Skin epidermis (tissue), 12 donors: Measurements from ENCODE around the gene SNX27.

ENCODE experiments used
- H3K27ac ChIP-seq, 21 experiments: fragments of 200-600 bp; sonication (generic) in 11 of 21; one replicate each; pipeline ENCODE4 v1.5.0; 2020; ENCODE audit warnings: mild to moderate bottlenecking in 3 of 21, inconsistent platforms in 2 of 21, moderate library complexity in 2 of 21
- H3K4me3 ChIP-seq, 7 experiments: fragments of 200-600 bp; sonication (generic) in 2 of 7; one replicate each; pipeline ENCODE4 v1.5.0; 2020; ENCODE audit warnings: inconsistent platforms in 2 of 7, mild to moderate bottlenecking in 2 of 7, moderate library complexity in 1 of 7

SNX27 gene

DNA sequence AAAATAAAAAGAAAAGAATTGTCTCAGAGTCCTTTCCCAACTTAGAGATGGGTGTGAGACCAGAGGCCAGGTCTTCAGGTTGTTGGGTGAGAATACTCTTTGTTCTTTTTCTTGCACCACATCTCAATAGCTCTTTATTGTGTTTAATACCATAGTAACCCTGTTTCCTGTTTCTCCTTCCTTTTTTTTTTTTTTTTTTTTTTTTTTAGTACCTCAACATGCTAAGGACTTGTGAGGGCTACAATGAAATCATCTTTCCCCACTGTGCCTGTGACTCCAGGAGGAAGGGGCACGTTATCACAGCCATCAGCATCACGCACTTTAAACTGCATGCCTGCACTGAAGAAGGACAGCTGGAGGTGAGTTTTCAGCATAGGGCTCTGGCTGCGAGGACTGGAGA lies 80.4 kb downstream of the SNX27 start:
- H3K4me3 ChIP-seq: no peak overlapping the region
- H3K27ac ChIP-seq: no peak overlapping the region

DNA sequence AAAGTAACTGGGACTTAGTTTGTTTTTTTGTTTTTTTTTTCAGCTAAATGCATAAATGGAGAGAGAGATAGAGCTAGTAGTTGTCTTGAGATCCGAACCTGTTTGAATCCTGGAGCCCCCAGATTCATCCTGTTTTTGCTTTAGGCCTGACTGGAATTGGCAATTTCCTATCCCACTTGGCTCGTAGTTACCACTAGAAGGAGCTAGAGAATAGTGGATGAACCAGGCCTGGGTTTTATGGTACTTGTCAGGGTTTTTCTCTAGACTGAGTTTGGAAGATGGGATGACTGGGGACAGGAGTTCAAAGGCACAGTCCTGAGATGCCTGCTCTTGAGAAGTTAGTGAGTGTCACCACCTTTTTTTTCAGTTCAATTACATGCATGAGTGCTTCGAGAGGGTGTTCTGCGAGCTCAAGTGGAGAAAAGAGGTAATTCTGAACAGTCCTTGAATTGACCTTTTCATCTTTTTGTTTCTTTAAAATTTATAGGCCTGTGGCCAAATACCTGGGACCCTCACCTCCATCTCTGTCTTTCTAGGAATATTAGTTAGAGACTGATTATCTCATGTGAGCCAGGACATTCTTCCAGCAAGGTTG lies 81.3 kb downstream of the SNX27 start:
- Histone ChIP-seq H3K4me3 (no peak overlapping the region), H3K27ac (no peak overlapping the region)

DNA sequence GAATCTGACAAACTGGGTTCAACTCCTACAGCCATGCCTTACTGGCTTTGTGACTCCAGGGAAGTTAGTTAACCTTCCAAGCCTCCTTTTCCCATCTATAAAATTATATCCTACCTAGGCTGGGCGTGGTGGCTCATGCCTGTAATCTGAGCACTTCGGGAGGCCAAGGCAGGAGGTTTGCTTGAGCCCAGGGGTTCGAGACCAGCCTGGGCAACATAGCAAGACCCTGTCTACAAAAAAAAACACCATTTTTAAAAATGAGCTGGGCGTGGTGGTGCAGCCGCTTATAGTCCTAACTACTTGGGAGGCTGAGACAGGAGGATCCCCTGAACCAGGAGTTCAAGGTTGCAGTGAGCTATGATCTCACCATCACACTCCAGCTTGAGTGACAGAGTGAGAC lies 89.7 kb downstream of the SNX27 start:
- H3K27ac ChIP-seq: no peak overlapping the region
- no peak overlapping the region for H3K4me3 ChIP-seq

GRCh38 chr1:151702936-151703335 lies 91.1 kb downstream of the SNX27 start:
- Histone ChIP-seq H3K4me3 (no peak overlapping the region), H3K27ac (no peak overlapping the region)

GRCh38 chr1:151703813-151704212 lies 92.0 kb downstream of the SNX27 start:
- H3K27ac ChIP-seq: no peak overlapping the region
- H3K4me3 ChIP-seq: no peak overlapping the region

- Histone ChIP-seq H3K4me3 (no peak overlapping the region), H3K27ac (no peak overlapping the region)
Measured at GRCh38 chr1:151704246-151704645, 92.4 kb downstream of the SNX27 start.

DNA sequence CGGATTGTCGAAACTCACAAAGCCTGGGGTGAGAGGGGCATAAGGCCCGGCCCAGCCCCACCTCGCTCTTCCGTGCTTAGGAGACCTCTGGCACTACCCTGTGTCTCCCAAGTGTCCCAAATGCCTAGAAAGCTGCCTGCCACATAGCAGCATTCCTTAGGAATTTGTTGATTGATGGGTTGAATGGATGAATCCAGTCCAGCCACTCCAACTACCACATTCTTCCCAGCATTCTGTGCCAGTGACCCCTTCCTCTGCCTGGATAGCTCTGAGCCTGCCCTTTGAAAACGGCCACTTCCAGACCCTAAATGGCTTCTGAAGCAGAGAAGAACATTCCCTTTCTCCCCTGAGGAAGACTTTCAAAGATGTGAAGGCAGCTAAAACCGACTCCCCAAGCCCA lies 93.3 kb downstream of the SNX27 start:
- Histone ChIP-seq H3K27ac (no peak overlapping the region), H3K4me3 (no peak overlapping the region)

DNA sequence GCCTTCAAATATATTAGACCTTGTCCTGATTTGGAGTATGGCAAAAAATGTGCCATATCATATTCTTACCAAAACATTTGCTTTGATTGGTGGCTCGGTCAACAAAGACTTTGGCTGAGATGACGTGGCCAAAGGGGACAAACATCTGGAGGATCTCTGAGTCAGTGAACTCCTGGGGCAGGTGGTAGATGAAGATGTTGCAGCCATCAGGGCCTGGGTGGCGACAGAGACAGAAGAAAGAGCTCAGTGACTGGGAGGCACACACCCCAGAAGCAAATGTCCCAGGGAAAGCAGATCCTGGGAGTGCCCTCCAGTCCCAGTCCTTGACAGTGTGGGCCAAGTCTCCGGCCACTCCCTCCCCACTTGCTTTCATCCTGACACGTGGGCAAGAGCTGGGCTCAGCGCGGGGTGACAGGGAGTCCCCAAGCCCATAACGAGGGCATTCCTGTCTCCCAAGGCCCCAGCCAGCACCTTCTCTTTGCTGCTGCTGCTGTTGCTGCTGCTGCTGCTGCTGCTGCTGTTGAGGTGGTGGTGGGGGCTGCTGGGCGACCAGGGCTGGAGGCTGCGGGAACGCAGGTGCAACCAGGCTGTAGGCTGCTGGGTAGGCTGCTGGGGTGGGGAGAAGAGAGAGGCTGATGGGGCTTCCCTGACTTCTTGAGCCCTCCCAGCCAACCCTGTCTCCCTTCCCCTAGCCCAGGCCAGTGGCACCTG lies 94.1 kb downstream of the SNX27 start:
- no peak overlapping the region for H3K4me3 ChIP-seq
- no peak overlapping the region for H3K27ac ChIP-seq

DNA sequence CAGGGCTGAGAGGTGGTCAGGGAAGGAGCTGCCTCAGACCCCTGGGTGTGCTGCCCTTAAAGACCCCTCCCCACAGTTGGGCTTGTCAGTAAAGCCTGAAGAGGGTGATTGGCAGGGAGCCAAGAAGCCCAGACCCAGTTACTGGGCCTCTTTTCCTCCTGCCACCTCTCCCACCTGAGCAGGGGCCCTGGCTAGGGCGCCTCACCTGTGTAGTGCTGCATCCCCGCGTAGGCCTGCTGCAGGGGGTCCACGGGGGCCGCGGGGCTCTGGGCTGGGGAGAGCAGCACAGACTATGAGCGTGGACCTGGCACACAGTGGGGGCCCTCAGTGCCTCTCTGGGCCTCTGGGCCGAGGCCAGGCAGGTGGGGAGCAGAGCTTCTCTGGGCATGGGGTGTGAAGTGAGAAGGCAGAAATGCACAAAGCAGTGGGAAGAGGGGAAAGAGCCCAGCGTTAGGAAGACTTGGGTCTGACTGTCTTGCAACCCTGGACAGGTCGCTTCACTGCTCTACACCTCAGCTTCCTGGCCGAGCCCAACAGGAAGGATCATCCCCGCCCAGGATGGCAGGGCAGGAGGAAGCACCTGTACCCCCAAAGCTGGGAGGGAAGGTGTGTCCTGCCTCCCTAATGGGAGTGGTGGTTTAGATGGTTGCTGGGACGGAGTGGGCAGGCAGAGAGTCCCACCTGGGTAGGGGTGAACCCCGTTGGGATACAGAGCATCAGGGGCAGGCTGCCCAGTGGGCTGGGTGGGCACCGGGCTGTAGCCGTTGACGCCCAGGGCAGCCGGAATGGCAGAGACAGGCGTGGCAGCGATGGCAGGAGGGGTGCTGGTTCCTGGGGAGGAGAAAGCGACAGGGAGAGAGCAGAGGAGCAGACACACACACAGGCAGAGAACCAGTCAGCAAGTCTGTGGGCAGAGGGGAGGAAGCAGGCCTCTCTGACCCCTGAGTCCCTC lies 94.9 kb downstream of the SNX27 start:
- H3K4me3 ChIP-seq: no peak overlapping the region
- no peak overlapping the region for H3K27ac ChIP-seq

GRCh38 chr1:151707541-151708065 lies 95.8 kb downstream of the SNX27 start:
- H3K4me3 ChIP-seq: no peak overlapping the region
- H3K27ac ChIP-seq: no peak overlapping the region

DNA sequence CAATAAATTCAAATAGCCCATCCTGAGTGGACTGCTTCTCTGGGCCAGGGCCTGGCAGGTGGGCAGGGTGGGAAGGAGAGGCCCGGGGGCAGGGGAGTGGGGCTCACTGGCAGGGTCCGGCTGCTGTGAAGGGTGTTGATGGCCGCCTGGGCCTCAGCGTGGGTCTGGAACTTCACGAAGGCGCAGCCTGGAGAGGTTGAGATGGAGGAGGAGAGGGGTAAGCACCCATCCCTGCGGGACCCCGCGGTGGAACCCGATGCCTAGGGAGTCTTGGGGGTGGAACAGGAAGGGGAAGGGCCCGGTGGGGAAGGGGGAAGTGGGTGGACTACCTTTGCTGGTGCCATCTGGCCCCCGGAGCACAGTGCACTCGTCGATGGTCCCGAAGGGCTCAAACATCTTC lies 97.0 kb downstream of the SNX27 start:
- H3K4me3 ChIP-seq: no peak overlapping the region
- H3K27ac ChIP-seq: no peak overlapping the region

DNA sequence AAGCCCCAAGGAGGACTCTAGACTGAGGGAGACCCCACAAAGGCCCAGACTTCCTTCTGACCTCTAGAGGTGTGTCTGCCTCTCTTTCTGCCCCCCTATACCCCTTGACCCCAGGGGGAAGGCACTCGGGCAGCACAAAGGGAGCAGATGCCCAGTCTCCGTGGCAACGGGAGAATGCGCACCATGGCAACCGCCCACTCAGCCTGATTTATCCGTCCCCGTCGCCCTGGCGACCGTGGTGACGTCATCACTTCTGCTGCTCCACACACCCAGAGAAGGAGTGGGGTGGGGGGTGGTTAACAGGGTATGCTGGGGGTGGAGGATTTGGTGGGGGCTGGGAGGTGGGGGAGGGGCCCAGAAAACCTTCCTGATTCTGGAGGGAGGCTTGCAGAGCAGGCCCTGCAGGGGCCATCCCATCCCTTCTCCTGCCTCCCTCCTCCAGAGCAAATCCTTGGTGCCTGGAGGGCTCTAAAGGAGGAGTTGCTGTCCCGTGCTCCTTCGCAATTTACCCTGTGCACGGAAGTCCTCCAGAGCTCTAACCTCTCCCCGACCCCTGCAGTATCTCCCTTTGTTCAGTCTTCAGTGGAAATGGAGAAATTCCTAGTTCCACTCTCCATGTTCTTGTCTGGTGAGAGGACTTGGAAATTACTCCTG lies 98.5 kb downstream of the SNX27 start:
- no peak overlapping the region for H3K27ac ChIP-seq

DNA sequence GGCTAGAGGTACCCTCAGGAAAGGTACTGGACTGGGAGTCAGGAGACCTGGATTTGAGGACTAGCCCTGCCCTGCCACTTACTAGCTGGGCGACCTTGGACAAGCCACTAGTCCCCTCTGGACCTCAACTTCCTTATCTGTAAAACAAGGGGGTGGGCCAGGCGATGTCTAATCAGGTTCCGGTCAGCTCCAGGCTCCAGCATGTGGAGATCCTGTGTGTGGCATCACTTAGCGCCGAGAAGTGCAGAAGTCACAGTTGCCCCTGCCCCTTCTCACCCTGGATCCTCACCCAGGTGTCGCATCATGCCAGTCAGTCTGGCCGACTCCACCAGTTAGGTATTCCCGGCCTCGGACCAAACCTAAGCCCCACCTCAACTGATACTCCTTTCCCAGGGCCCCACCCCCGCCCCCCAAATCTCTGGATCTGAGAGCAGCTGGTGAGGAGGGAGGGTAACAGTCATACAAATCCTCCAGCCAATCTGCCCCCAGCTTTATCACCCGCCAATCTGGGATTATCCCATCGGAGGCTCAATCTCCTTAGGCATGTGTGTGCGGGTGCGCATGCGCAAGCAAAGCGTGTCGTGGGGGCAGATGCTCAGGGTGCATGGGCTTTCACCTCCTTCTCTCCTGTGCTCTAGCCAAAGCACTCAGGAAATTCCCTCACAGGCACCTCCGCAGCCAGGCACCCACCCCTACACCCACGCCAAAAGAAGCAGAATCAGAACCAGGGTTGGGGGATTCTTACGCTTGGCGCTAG lies 99.4 kb downstream of the SNX27 start:
- no peak overlapping the region for H3K27ac ChIP-seq

More for the DNA sequence above, 98.5 kb downstream of the SNX27 start:
- H3K4me3 ChIP-seq: no peak overlapping the region

DNA sequence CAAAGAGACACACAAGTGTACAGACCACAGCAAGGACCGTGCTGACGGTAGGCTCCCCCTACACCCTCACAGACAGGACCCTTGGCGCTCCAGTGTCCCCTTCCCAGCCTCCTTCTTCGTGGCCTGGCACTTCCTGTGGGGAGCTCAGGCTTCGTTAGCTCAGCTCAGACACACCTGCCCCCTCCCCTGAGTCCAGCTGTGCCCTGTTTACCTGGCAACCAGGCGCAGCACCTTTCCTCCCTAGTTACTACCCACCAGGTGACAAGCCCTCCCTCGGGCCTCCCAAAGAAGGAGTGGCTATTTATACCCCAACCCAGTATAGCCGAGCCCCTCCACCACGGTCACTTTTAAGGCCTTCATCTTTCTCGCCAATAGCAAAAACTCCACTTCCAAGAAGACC lies 100.1 kb downstream of the SNX27 start:
- Histone ChIP-seq H3K4me3 (no peak overlapping the region), H3K27ac (no peak overlapping the region)

More for the DNA sequence above, 99.4 kb downstream of the SNX27 start:
- H3K4me3 ChIP-seq: no peak overlapping the region

GRCh38 chr1:151713044-151713443 lies 101.2 kb downstream of the SNX27 start:
- no peak overlapping the region for H3K4me3 ChIP-seq
- no peak overlapping the region for H3K27ac ChIP-seq

GRCh38 chr1:151713874-151714273 lies 102.0 kb downstream of the SNX27 start:
- H3K27ac ChIP-seq: no peak overlapping the region
- H3K4me3 ChIP-seq: no peak overlapping the region

GRCh38 chr1:151714820-151715725 lies 103.2 kb downstream of the SNX27 start:
- no peak overlapping the region for H3K4me3 ChIP-seq
- H3K27ac ChIP-seq: no peak overlapping the region

DNA sequence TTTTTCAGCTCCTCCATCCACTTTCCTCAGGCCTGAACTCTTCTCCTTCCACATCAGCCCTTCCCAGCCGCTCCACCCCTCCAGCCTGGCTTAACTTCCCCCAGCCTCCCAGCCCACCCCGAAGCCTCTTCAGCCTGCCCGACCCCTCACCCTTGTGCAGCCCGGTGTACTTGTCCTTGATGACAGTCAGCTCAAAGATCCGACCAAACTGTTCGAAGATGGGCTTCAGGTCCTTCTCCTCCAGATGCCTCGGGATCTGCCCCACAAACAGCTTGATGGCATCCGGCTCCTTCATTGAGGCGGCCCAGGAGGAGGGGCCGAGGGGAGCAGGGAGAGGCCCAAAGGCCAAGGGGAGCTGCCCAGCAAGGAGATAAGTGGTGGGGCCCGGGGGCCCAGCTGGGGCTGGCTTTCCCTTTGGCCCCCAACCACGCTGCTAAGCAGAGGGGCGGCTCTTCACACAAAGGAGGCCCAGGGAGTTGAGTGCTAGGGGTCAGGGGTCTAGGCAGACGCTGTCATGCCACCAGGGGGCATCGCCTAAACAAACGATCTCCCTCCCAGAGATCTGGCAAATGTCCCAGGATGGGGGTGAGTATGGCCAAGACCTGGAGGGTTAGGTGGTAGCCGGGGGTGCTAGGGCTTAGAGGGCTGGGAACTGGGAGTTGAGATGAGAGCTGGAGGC lies 104.0 kb downstream of the SNX27 start:
- Histone ChIP-seq H3K27ac (no peak overlapping the region), H3K4me3 (no peak overlapping the region)
